Mesenchymal stem cell (in vitro differentiated cells and primary cell): ENCODE results near the gene ATP1B3.
A peak's percentile ranks its signal among the peaks of the same experiment; 100 is the strongest.
"Not testable (repeated sequence)": the region's sequence is repeated elsewhere in the genome, so short reads cannot be mapped to it uniquely, and the experiment has no call there.

Experiments used
- DNase-seq: peaks from one replicate; pipeline ENCODE4 v3.0.0-alpha.2; 2013
- H2AFZ ChIP-seq: one replicate; pipeline ENCODE4 v1.6.1; 2013; ENCODE audit warnings: low read depth, mild to moderate bottlenecking, control low read depth, inconsistent platforms, low read length, moderate library complexity
- H2AK5ac ChIP-seq: 2 replicates; pipeline ENCODE4 v1.6.1; 2013; ENCODE audit warnings: low read length, moderate library complexity, mild to moderate bottlenecking, inconsistent platforms; ENCODE audit not compliant: severe bottlenecking
- H2BK120ac ChIP-seq: one replicate; pipeline ENCODE4 v1.6.1; 2013; ENCODE audit warnings: low read depth, mild to moderate bottlenecking, inconsistent platforms, low read length, moderate library complexity
- H2BK12ac ChIP-seq, 2 experiments: one replicate each; pipeline ENCODE4 v1.6.1; 2013; ENCODE audit warnings: inconsistent platforms in 2 of 2, low read length in 2 of 2, mild to moderate bottlenecking in 2 of 2, moderate library complexity in 2 of 2, control low read depth in 1 of 2
- H2BK15ac ChIP-seq: one replicate; pipeline ENCODE4 v1.6.1; 2013; ENCODE audit warnings: mild to moderate bottlenecking, low read depth, inconsistent platforms; ENCODE audit not compliant: poor library complexity, severe bottlenecking
- H2BK5ac ChIP-seq: 2 replicates; pipeline ENCODE4 v1.6.1; 2013; ENCODE audit warnings: low read depth, mild to moderate bottlenecking, low read length, control low read depth, inconsistent platforms; ENCODE audit not compliant: poor library complexity, severe bottlenecking
- H3K14ac ChIP-seq, 2 experiments: one replicate each; pipeline ENCODE4 v1.6.1; 2013; ENCODE audit warnings: inconsistent platforms in 2 of 2, low read length in 2 of 2, control low read depth in 1 of 2, mild to moderate bottlenecking in 1 of 2, moderate library complexity in 1 of 2
- H3K18ac ChIP-seq, 2 experiments: one replicate each; pipeline ENCODE4 v1.6.1; 2013; ENCODE audit warnings: inconsistent platforms in 2 of 2, low read length in 2 of 2, control low read depth in 1 of 2, low read depth in 1 of 2, mild to moderate bottlenecking in 1 of 2
- H3K23ac ChIP-seq, 2 experiments: one replicate each; pipeline ENCODE4 v1.6.1; 2013; ENCODE audit warnings: inconsistent platforms in 2 of 2, low read length in 2 of 2, mild to moderate bottlenecking in 2 of 2, moderate library complexity in 2 of 2, control low read depth in 1 of 2
- H3K27ac ChIP-seq: 2 replicates; pipeline ENCODE4 v1.5.1; 2013; ENCODE audit warnings: mild to moderate bottlenecking, moderate library complexity, low read length, control low read depth, inconsistent platforms; ENCODE audit not compliant: poor library complexity, severe bottlenecking
- H3K27me3 ChIP-seq, 2 experiments: 2 replicates each; pipeline versions ENCODE4 v1.6.1 to v1.7.0; 2013; ENCODE audit warnings: low read length in 2 of 2, mild to moderate bottlenecking in 2 of 2, moderate library complexity in 2 of 2, control low read depth in 1 of 2, inconsistent platforms in 1 of 2; ENCODE audit not compliant: control insufficient read depth in 1 of 2, insufficient read depth in 1 of 2
- H3K36me3 ChIP-seq, 2 experiments: 2 replicates each; pipeline versions ENCODE4 v1.6.1 to v1.7.0; 2013; ENCODE audit warnings: low read length in 2 of 2, control low read depth in 1 of 2, inconsistent platforms in 1 of 2, low read depth in 1 of 2, mild to moderate bottlenecking in 1 of 2; ENCODE audit not compliant: insufficient read depth in 2 of 2, control insufficient read depth in 1 of 2
- H3K4ac ChIP-seq, 2 experiments: one replicate each; pipeline ENCODE4 v1.6.1; 2013; ENCODE audit warnings: inconsistent platforms in 2 of 2, low read length in 2 of 2, mild to moderate bottlenecking in 2 of 2, moderate library complexity in 2 of 2, control low read depth in 1 of 2, low read depth in 1 of 2
- H3K4me1 ChIP-seq: 2 replicates; pipeline ENCODE4 v1.6.1; 2013; ENCODE audit warnings: low read depth, low read length, control low read depth; ENCODE audit not compliant: control insufficient read depth, insufficient read depth
- H3K4me2 ChIP-seq: 2 replicates; pipeline ENCODE4 v1.6.1; 2013; ENCODE audit warnings: low read length, mild to moderate bottlenecking, inconsistent platforms; ENCODE audit not compliant: poor library complexity, severe bottlenecking
- H3K4me3 ChIP-seq, 2 experiments: 2 replicates each; pipeline versions ENCODE4 v1.5.1 to v1.7.0; 2013; ENCODE audit warnings: low read length in 2 of 2, mild to moderate bottlenecking in 2 of 2, control low read depth in 1 of 2, low read depth in 1 of 2; ENCODE audit not compliant: insufficient read depth in 1 of 2
- H3K79me1 ChIP-seq: replicated peaks from 2 replicates; pipeline ENCODE4 v1.6.1; 2013; ENCODE audit warnings: mild to moderate bottlenecking, control low read depth, low read length, inconsistent platforms; ENCODE audit not compliant: poor library complexity, severe bottlenecking
- H3K9ac ChIP-seq: 2 replicates; pipeline ENCODE4 v1.7.0; 2013; ENCODE audit warnings: mild to moderate bottlenecking, low read length, moderate library complexity
- H3K9me3 ChIP-seq: 2 replicates; pipeline ENCODE4 v1.7.0; 2013; ENCODE audit warnings: mild to moderate bottlenecking, low read length; ENCODE audit not compliant: control insufficient read depth
- H4K8ac ChIP-seq: one replicate; pipeline ENCODE4 v1.6.1; 2013; ENCODE audit warnings: inconsistent platforms, mild to moderate bottlenecking, low read length, moderate library complexity
- H4K91ac ChIP-seq: one replicate; pipeline ENCODE4 v1.6.1; 2013; ENCODE audit warnings: mild to moderate bottlenecking, low read length, inconsistent platforms
- WGBS: methylation state at CpG from one replicate; pipeline ENCODE4 v1.1.7; 2013; ENCODE audit warnings: mixed read lengths; 5-methylcytosine and 5-hydroxymethylcytosine counted together

ATP1B3 gene

DNA sequence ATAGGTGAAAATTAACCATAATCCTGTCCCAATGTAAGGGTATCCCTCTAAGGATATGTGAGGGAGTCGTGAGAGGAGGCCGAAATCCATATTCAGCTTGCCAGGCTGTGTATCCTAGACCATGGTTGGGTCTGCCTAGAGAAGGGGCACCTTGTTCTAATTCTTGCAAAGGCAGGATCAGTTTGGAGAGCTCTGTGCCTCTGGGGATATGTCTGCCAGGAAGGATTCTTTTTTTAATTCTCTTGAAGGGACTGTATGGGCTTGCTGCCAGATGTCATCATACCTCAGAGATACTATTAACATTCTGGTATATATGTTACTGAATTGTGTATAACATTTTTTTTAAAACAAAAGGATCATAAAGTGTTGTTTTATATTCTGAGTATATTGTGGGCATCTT is 2.4 kb downstream of the ATP1B3 start:
- no peak overlapping the region for H4K8ac ChIP-seq
- H2BK12ac ChIP-seq, result no peak overlapping the region
- H3K27me3 ChIP-seq, result no peaks in the 10 kb centered on the region
- H3K4me2 ChIP-seq, result peak overlapping the region; percentile 46
- peaks cover 2% of the 10 kb centered on the region for H3K4me1 ChIP-seq
- DNase-seq, result peak; percentile 44
- no peak overlapping the region for H2BK5ac ChIP-seq
- H3K23ac ChIP-seq, result no peak overlapping the region
- no peak overlapping the region for H2AK5ac ChIP-seq
- no peak overlapping the region for H4K91ac ChIP-seq
- H2BK120ac ChIP-seq, result no peak overlapping the region
- H3K79me1 ChIP-seq, result peaks cover 4% of the 10 kb centered on the region
- H3K27ac ChIP-seq, result no peak overlapping the region
- 68% methylated on average over 2 of the region's 2 CpGs for WGBS
- H2AFZ ChIP-seq, result no peak overlapping the region
- H3K9ac ChIP-seq, result peak overlapping the region; percentile 99
- no peaks in the 10 kb centered on the region for H3K9me3 ChIP-seq
- peak overlapping the region in 1 of 2 experiments; percentile 95 for H3K4me3 ChIP-seq
- no peak overlapping the region for H2BK15ac ChIP-seq
- H3K4ac ChIP-seq, result no peak overlapping the region
- no peak overlapping the region for H3K18ac ChIP-seq
- H3K36me3 ChIP-seq, result peaks cover 3 to 11% of the 10 kb centered on the region in 2 experiments
- H3K14ac ChIP-seq, result no peak overlapping the region

- Histone ChIP-seq H3K4me3 (no peak overlapping the region), H3K4ac (no peak overlapping the region), H3K14ac (no peak overlapping the region), H3K18ac (no peak overlapping the region), H3K23ac (no peak overlapping the region), H3K4me1 (peaks cover 2% of the 10 kb centered on the region), H3K36me3 (peaks cover 6 to 19% of the 10 kb centered on the region in 2 experiments), H2BK5ac (no peak overlapping the region), H3K27me3 (no peaks in the 10 kb centered on the region), H3K4me2 (no peak overlapping the region), H3K79me1 (peaks cover 5% of the 10 kb centered on the region), H3K27ac (no peak overlapping the region), H2AFZ (no peak overlapping the region), H2BK15ac (peak overlapping the region; percentile 48), H2BK120ac (no peak overlapping the region), H3K9me3 (no peaks in the 10 kb centered on the region), H2BK12ac (no peak overlapping the region), H4K91ac (no peak overlapping the region), H4K8ac (peak overlapping the region; percentile 84), H2AK5ac (no peak overlapping the region), H3K9ac (no peak overlapping the region)
- WGBS, result 91% methylated on average over 2 of the region's 4 CpGs
- DNase-seq, result no peak
Measured at GRCh38 chr3:141881702-141882101, 5.3 kb downstream of the ATP1B3 start.

DNA sequence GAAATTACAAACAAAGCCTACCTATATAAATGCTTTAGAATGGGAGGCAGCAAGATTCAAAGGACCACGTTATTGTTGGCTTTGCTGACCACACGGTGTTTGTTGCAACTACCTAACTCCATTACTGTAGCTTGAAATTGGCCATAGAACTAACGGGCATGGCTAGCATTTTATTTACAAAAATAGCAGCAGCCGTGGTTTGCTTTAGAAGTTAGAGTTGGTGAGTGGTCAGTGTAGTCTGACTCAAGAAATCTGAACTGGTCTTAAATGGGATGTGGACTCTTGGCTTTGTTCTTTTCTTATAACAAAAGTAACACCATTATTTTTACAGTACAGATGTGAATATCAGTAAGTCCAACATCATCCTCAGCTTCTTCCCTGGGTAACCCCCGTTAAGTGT is 10.6 kb downstream of the ATP1B3 start:
- H4K8ac ChIP-seq, result no peak overlapping the region
- H3K79me1 ChIP-seq, result peaks cover 1% of the 10 kb centered on the region
- H3K4me2 ChIP-seq, result no peak overlapping the region
- H3K27me3 ChIP-seq, result no peaks in the 10 kb centered on the region
- H3K36me3 ChIP-seq, result peaks cover 4 to 29% of the 10 kb centered on the region in 2 experiments
- peaks cover 1% of the 10 kb centered on the region for H3K4me1 ChIP-seq
- no peaks in the 10 kb centered on the region for H3K9me3 ChIP-seq
- H2AK5ac ChIP-seq, result no peak overlapping the region
- H3K27ac ChIP-seq, result no peak overlapping the region
- no peak overlapping the region for H3K9ac ChIP-seq
- H3K14ac ChIP-seq, result no peak overlapping the region
- 100% methylated on average over 2 of the region's 5 CpGs for WGBS
- H4K91ac ChIP-seq, result no peak overlapping the region
- no peak overlapping the region for H3K23ac ChIP-seq
- H3K4me3 ChIP-seq, result no peak overlapping the region
- H2BK120ac ChIP-seq, result no peak overlapping the region
- no peak overlapping the region for H2BK15ac ChIP-seq
- no peak overlapping the region for H2BK12ac ChIP-seq
- no peak overlapping the region for H3K18ac ChIP-seq
- no peak overlapping the region for H2BK5ac ChIP-seq
- no peak overlapping the region for H2AFZ ChIP-seq
- H3K4ac ChIP-seq, result no peak overlapping the region
- no peak for DNase-seq

DNA sequence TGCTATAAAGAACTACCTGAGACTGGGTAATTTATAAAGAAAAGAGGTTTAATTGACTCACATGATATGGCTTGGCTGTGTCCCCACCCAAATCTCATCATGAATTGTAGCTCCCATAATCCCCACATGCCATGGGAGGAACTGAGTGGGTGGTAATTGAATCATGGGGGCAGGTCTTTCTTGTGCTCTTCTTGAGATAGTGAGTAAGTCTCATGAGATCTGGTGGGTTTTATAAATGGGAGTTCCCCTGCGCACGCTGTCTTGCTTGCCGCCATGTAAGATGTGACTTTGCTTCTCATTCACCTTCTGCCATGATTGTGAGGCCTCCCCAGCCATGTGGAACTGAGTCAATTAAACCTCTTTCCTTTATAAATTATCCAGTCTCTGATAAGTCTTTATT is 12.1 kb downstream of the ATP1B3 start:
- not testable (repeated sequence) for H3K23ac ChIP-seq, H2BK12ac ChIP-seq, H3K27me3 ChIP-seq, H3K4me2 ChIP-seq, H3K27ac ChIP-seq, H3K79me1 ChIP-seq, H2AK5ac ChIP-seq, H4K8ac ChIP-seq, H3K4me3 ChIP-seq, H3K18ac ChIP-seq, H2BK120ac ChIP-seq, H3K4me1 ChIP-seq, H2BK15ac ChIP-seq, H3K14ac ChIP-seq, H3K9me3 ChIP-seq, H4K91ac ChIP-seq, H2AFZ ChIP-seq, H3K9ac ChIP-seq, H3K4ac ChIP-seq, DNase-seq, H2BK5ac ChIP-seq
- H3K36me3 ChIP-seq, result peaks cover 6 to 25% of the 10 kb centered on the region in 2 experiments
- 100% methylated on average over 3 of the region's 3 CpGs for WGBS
